ENCODE measurements around the gene LTB. TPM values are rescaled to one million over a fixed set of nuclear protein-coding genes. Genes with fewer than 3 reads are reported as not detected.

LTB gene
- total RNA-seq, 1 donor from 2014 or later: 7.0 TPM

- no peak for DNase-seq (ENCODE audit: low read depth)
Observed at GRCh38 chr6:31531162-31531561, 51.1 kb downstream of the LTB start.

GRCh38 chr6:31530659-31531058 is 51.6 kb downstream of the LTB start:
- DNase-seq (ENCODE audit: low read depth): no peak

Other genes starting within 250 kb of the LTB start
- 208 and 644 TPM in 2 replicates for gene HLA-B, start 225.2 kb downstream of the LTB start, total RNA-seq
- gene MICA, start 178.8 kb downstream of the LTB start, total RNA-seq: 33.0 and 55.6 TPM in 2 replicates
- gene MICB, start 84.3 kb downstream of the LTB start, total RNA-seq: 5.3 and 17.5 TPM in 2 replicates
- 0.15 TPM in 1 of 2 replicates, not detected in the other for gene MCCD1, start 53.5 kb downstream of the LTB start, total RNA-seq
- 234 and 346 TPM in 2 replicates for gene DDX39B, start 40.4 kb downstream of the LTB start, total RNA-seq
- 1.0 TPM in 1 of 2 replicates, not detected in the other for gene ATP6V1G2, start 35.8 kb downstream of the LTB start, total RNA-seq
- gene NFKBIL1, start 34.8 kb downstream of the LTB start, total RNA-seq: 17.6 and 30.0 TPM in 2 replicates
- gene LTA, start 10.1 kb downstream of the LTB start, total RNA-seq: not detected in 2 replicates
- gene TNF, start 6.9 kb downstream of the LTB start, total RNA-seq: 2.4 and 7.8 TPM in 2 replicates
- not detected in 2 replicates for gene LST1, start 3.9 kb upstream of the LTB start, total RNA-seq
- gene NCR3, start 10.6 kb upstream of the LTB start, total RNA-seq: not detected in 2 replicates
- gene AIF1, start 32.8 kb upstream of the LTB start, total RNA-seq: not detected in 2 replicates
- gene PRRC2A, start 38.3 kb upstream of the LTB start, total RNA-seq: 13.9 and 90.6 TPM in 2 replicates
- 130 and 241 TPM in 2 replicates for gene BAG6, start 70.2 kb upstream of the LTB start, total RNA-seq
- gene APOM, start 73.5 kb upstream of the LTB start, total RNA-seq: 0.69 and 0.80 TPM in 2 replicates
- 28.6 and 32.0 TPM in 2 replicates for gene C6orf47, start 78.4 kb upstream of the LTB start, total RNA-seq
- gene GPANK1, start 82.6 kb upstream of the LTB start, total RNA-seq: 9.1 and 16.0 TPM in 2 replicates
- 116 and 121 TPM in 2 replicates for gene CSNK2B, start 83.7 kb upstream of the LTB start, total RNA-seq
- gene LY6G5B, start 87.6 kb upstream of the LTB start, total RNA-seq: 2.6 TPM in 1 of 2 replicates, not detected in the other
- 0.40 TPM in 1 of 2 replicates, not detected in the other for gene LY6G5C, start 98.6 kb upstream of the LTB start, total RNA-seq
- 54.7 and 56.6 TPM in 2 replicates for gene ABHD16A, start 120.9 kb upstream of the LTB start, total RNA-seq
- gene LY6G6F, start 124.4 kb upstream of the LTB start, total RNA-seq: not detected in 2 replicates
- not detected in 2 replicates for gene LY6G6D, start 132.9 kb upstream of the LTB start, total RNA-seq
- not detected in 2 replicates for gene LY6G6C, start 139.3 kb upstream of the LTB start, total RNA-seq
- gene MPIG6B, start 140.9 kb upstream of the LTB start, total RNA-seq: not detected in 2 replicates
- 101 and 121 TPM in 2 replicates for gene DDAH2, start 146.9 kb upstream of the LTB start, total RNA-seq
- 345 and 2,008 TPM in 2 replicates for gene CLIC1, start 154.1 kb upstream of the LTB start, total RNA-seq
- 4.4 and 6.6 TPM in 2 replicates for gene MSH5, start 157.6 kb upstream of the LTB start, total RNA-seq
- gene SAPCD1, start 180.2 kb upstream of the LTB start, total RNA-seq: 0.50 and 0.69 TPM in 2 replicates
- 2.6 and 8.5 TPM in 2 replicates for gene VWA7, start 194.9 kb upstream of the LTB start, total RNA-seq
- gene VARS1, start 213.3 kb upstream of the LTB start, total RNA-seq: 67.4 and 103 TPM in 2 replicates
- gene LSM2, start 224.5 kb upstream of the LTB start, total RNA-seq: 16.6 and 46.9 TPM in 2 replicates
- 0.87 and 2.0 TPM in 2 replicates for gene HSPA1L, start 232.9 kb upstream of the LTB start, total RNA-seq
- 178 and 296 TPM in 2 replicates for gene HSPA1A, start 233.1 kb upstream of the LTB start, total RNA-seq
- 197 and 264 TPM in 2 replicates for gene HSPA1B, start 245.3 kb upstream of the LTB start, total RNA-seq

Measured in renal cortical epithelial cell (primary cell).